ENCODE results near the gene OAS2.
"Not testable (repeated sequence)": the region's sequence is repeated elsewhere in the genome, so short reads cannot be mapped to it uniquely, and the experiment has no call there.

Gene OAS2

GRCh38 chr12:112950701-112951100, 27.6 kb upstream of the OAS2 start:
- no peak for DNase-seq

GRCh38 chr12:112957125-112957524, 21.2 kb upstream of the OAS2 start:
- DNase-seq = not testable (repeated sequence)

DNA sequence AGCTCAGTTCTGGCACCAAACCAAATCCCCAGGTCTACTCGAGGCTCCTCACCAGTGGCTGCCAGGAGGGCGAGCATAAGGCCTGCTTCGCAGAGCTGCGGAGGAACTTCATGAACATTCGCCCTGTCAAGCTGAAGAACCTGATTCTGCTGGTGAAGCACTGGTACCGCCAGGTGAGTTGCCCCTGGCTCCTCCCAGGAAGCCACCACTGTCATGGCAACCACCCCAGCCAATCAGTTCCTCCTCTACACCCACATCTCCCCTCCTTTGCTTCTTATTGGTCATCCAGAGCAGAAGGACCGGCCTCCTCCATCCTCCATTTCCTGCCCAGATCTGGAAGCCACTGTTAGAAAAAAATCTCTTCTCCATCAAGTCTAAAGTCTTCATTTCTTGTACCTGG, 17.2 kb upstream of the OAS2 start:
- no peak for DNase-seq

DNA sequence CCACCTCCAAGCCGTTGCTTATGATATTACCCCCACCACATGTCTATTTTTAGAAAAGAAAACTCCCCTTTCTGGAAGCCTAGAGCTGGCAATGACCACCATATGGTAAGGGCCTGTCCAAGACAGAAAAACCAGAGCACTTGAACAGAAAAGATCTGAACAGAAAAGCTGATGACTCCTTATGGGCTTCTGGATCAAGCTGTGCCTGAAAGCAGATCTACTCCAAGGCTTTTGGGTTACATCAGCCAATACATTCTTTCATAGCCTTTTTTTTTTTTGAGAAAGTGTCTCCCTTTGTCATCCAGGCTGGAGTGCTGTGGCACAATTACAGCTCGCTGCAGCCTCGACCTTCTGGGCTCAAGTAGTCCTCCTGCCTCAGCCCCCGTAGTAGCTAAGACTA, 16.8 kb upstream of the OAS2 start:
- no peak for DNase-seq

DNA sequence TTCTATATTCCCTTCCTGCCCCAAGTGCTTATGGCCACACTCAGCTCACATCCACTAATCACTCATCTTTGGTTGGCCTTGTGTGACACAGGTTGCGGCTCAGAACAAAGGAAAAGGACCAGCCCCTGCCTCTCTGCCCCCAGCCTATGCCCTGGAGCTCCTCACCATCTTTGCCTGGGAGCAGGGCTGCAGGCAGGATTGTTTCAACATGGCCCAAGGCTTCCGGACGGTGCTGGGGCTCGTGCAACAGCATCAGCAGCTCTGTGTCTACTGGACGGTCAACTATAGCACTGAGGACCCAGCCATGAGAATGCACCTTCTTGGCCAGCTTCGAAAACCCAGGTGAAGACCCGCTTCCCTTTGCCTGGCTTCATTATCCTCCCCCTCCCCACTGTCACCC, 15.8 kb upstream of the OAS2 start:
- DNase-seq = no peak

GRCh38 chr12:112963227-112963861, 15.0 kb upstream of the OAS2 start:
- no peak for DNase-seq

DNA sequence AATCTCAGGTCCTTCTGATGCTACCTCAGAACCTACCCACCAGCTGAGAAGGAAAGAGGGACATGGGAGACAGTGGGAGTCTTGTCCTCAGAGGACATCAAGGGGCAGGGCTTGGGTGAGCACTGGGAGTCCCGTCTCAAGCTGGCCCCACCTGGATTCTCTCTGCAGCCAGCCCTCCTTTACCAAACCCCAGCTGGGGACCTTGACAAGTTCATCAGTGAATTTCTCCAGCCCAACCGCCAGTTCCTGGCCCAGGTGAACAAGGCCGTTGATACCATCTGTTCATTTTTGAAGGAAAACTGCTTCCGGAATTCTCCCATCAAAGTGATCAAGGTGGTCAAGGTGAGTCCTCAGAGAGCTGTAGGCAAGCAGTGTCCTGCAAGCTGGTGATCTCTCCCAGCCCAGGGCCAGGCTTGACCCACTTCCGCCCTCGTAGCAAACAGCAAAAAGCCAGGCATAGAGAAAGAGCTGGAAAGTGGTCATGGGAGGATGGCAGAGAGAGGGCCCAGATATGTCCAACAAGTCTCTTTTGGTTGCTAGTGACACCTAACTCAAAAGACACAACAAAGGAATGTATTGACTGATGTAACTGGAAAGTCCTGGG, 14.2 kb upstream of the OAS2 start:
- no peak for DNase-seq

- no peak for DNase-seq
Observed at GRCh38 chr12:112964915-112965314, 13.4 kb upstream of the OAS2 start.

GRCh38 chr12:112965643-112966042, 12.7 kb upstream of the OAS2 start:
- DNase-seq = no peak

GRCh38 chr12:112967306-112967705, 11.0 kb upstream of the OAS2 start:
- DNase-seq = no peak

DNA sequence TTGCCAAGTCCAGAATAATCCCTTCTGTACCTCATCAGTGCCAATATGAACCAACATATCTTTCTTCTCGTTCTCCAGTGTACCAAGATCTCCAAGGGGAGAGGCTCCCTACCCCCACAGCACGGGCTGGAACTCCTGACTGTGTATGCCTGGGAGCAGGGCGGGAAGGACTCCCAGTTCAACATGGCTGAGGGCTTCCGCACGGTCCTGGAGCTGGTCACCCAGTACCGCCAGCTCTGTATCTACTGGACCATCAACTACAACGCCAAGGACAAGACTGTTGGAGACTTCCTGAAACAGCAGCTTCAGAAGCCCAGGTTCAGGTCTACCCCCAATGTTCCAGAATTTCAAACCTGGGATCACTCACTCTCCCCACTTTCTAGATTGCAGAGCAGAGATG, 10.5 kb upstream of the OAS2 start:
- DNase-seq = no peak

DNA sequence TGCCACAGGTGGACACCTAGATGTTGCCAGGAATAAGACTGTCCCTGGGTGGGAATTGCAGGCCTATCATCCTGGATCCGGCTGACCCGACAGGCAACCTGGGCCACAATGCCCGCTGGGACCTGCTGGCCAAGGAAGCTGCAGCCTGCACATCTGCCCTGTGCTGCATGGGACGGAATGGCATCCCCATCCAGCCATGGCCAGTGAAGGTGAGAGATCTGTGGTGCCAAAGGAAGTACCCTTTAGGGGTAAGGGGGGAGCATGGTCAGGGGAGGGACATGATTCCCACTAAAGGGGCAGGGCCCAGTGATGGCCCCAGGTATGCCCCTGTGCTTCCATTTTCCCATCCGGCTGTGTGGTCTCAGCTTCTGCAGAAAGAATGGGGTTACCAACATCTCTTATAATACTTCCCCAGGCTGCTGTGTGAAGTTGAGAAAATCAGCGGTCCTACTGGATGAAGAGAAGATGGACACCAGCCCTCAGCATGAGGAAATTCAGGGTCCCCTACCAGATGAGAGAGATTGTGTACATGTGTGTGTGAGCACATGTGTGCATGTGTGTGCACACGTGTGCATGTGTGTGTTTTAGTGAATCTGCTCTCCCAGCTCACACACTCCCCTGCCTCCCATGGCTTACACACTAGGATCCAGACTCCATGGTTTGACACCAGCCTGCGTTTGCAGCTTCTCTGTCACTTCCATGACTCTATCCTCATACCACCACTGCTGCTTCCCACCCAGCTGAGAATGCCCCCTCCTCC, 8.6 kb upstream of the OAS2 start:
- DNase-seq = no peak

GRCh38 chr12:112970391-112970790, 7.9 kb upstream of the OAS2 start:
- no peak for DNase-seq

GRCh38 chr12:112971248-112971647, 7.1 kb upstream of the OAS2 start:
- no peak for DNase-seq

- DNase-seq = no peak
Observed at GRCh38 chr12:112973011-112973735, 5.1 kb upstream of the OAS2 start.

DNA sequence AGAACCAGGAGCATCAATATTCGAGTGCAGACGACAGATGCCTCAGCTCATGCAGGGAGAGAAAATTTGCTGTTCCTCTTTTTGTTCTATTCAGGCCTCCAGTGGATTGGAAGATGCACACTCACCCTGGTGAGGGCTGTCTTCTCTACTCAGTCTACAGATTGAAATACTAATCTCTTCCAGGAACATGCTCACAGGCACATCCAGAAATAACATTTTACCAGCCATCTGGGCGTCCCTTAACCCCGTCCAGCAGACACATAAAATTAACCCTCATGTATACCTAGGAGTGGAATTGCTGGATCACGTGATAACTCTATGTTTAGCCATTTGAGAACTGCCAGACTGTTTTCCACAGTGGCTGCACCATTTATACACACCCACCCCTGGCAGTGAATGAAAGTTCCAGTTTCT, 4.5 kb upstream of the OAS2 start:
- no peak for DNase-seq

- DNase-seq = no peak
Observed at GRCh38 chr12:112974904-112975303, 3.4 kb upstream of the OAS2 start.

DNA sequence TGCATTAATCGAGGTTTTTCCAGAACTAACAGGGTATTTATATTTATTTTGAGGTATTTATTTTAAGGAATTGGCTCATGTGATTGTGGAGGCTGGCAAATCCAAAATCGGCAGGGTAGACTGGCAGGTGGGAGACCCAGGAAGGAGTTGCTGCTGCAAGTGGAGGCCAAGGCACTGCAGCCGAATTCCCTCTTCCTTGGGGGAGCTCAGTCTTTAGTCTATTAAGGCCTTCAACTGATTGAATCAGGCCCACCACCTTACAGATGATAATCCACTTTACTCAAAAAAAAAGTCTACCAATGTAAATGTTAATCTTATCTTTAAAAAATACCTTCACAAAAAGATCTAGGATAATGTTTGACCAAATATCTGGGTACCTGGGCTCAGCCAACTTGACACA, 1.2 kb upstream of the OAS2 start:
- DNase-seq = no peak

GRCh38 chr12:112977641-112978040, 678 bp upstream of the OAS2 start:
- DNase-seq = no peak

DNA sequence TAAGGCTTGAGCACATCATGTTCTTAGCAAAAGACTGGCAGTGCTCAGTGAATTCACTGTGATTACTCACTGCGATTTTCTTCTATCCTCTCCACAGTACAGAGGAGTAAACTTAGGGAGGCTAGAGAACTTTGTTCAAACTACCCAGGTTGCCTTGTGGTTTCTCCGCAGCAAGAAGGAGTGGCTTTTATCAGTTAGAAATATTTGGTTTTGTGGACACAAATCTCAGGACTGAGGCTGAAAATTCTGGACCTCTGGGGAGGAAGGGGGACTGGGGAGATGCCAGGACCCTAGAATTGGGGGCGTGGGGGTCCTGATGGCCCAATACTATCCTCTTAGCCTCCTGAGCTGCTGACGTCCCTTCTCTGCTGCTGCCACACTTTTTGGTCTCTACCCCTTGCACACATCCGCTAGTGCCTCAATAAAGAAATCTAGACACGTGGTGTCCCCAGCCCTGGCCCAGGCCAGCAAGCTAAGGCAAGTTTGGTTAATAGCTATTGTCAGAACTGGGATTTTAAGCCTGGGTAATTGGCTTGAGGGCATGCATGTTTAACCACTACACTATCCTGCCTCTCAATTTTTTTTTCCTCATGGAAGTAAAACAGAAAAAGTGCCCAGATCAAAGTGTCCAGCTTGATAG, 842 bp downstream of the OAS2 start:
- no peak for DNase-seq

DNA sequence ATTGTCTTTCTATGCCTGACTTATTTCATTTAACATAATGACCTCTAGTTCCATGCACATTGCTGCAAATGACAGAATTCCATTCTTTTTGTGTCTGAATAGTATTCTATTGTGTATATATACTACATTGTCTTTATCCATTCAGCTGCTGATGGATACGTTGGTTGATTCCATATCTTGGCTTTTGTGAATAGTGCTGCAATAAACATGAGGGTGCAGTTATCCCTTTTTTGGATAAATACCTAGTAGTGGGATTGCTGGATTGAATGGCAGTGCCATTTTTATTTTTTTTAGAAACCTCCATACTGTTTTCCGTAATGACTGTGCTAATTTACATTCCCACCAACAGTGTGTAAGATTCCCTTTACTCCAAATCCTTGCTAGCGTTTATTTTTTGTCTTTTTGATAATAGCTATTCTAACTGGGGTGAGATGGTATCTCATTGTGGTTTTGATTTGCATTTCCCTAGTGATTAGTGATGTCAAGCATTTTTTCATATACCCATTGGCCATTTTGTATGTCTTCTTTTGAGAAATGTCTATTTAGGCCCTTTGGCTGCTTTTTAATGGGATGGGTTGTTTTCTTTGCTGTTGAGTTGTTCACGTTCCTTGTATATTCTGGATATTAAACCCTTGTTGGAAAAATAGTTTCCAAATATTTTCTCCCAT, 2.3 kb downstream of the OAS2 start:
- no peak for DNase-seq

DNA sequence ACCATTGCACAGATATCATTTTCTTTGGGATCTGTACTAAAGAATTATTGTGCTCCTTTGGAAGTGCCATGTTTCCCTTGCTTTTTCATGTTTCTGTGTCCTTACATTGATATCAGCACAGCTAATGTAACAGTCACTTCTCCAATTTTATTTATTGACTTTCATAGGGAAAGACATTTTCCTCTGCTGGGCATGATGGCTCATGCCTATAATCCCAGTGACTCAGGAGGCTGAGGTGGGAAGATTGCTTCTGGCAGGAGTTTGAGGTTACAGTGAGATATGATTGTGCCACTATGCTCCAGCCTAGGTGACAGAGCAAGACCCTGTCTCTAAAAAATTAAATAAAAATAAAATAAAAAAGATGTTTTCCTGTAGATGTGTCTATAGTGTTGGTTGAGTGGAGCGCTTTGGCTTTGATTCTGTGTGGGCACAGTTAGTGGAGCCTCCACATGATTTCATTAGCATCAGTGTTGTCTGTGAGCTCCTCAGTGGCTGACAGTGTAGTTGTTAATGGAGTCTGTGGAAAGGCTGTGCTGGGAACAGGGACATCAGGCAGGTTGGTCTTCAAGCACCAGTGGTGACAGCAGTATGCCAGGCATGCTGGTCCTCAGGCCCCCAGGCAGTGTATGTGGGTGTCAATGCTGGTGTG, 7.4 kb downstream of the OAS2 start:
- no peak for DNase-seq

Data from left hindlimb (tissue), 1 donor.